Urinary bladder (tissue), 4 donors: ENCODE measurements around the gene LRRC8C. TPM values are rescaled to one million over a fixed set of nuclear protein-coding genes. Genes with fewer than 3 reads are reported as not detected.
A peak's percentile ranks its signal among the peaks of the same experiment; 100 is the strongest.

Experiments used
- DNase-seq: peaks from one replicate; pipeline ENCODE4 v3.0.0-alpha.2; 2015; ENCODE audit errors: extremely low spot score
- H3K27ac ChIP-seq: one replicate; pipeline ENCODE4 v1.5.1; 2013; ENCODE audit warnings: low read depth, mild to moderate bottlenecking, moderate library complexity
- H3K36me3 ChIP-seq: one replicate; pipeline ENCODE4 v1.6.1; 2013; ENCODE audit warnings: mild to moderate bottlenecking, moderate library complexity; ENCODE audit not compliant: insufficient read depth
- H3K4me1 ChIP-seq: one replicate; pipeline ENCODE4 v1.6.1; 2013; ENCODE audit warnings: mild to moderate bottlenecking, moderate library complexity; ENCODE audit not compliant: insufficient read depth
- H3K4me3 ChIP-seq: one replicate; pipeline ENCODE4 v1.5.1; 2013; ENCODE audit warnings: low read depth, low read length
- WGBS: extraction: QIAGEN DNeasy Blood & Tissue Kit; methylation state at CpG from one replicate; pipeline ENCODE4 v1.1.7; 2013; 5-methylcytosine and 5-hydroxymethylcytosine counted together
- polyA plus RNA-seq: library from polyadenylated mRNA; stranded (reverse); fragments of 200-250 nt; gene quantifications from one replicate; pipeline ENCODE4 v1.2.3, GENCODE V29; 2013
- total RNA-seq: library from RNA; depleted of rRNA; stranded (reverse); fragments of >200 nt; gene quantifications from one replicate; pipeline ENCODE4 v1.2.3, GENCODE V29; 2014
- donor health status: healthy with polysubstance abuse.
- donor health status: healthy.

Gene LRRC8C
- total and polyA plus RNA-seq, 2 donors, result 4.2 to 12.3 TPM

DNA sequence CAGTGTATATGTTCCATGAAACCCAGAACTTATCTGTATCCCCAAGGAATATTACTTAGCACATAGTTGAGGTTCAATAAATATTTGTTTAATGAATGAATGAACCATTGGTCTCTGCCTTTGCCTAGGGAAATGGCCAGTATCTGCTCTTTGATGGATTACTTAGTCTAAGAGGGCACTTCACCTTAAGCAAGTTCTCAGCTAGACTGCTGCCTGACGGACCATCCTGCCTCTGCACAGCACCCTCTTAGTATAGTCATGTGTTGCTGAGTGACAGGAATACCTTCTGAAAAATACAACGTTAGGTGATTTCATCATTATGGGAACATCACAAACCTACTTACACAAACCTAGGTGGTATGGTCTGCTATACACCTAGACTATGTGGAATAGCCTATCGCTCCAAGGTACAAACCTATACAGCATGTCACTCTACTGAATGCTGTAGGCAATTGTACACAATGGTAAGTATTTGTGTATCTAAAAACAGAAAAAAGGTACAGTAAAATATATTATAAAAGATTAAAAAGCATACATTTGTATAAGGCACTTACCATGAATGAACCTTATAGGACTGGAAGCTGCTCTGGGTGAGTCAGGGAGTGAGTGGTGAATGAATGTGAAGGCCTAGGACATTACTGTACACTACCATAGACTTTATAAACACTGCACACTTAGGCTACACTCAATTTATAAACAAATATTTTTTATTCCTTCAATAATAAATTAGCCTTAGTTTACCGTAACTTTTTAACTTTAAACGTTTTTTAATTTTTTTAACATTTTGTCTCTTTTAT lies 104.2 kb downstream of the LRRC8C start:
- no peak overlapping the region for H3K27ac ChIP-seq
- no peak for DNase-seq
- no peaks in the 10 kb centered on the region for H3K36me3 ChIP-seq
- H3K4me1 ChIP-seq, result no peaks in the 10 kb centered on the region
- H3K4me3 ChIP-seq, result no peak overlapping the region
- WGBS, result 89% methylated on average over 5 of the region's 5 CpGs

GRCh38 chr1:89737985-89738510 lies 105.1 kb downstream of the LRRC8C start:
- Histone ChIP-seq H3K4me1 (no peaks in the 10 kb centered on the region), H3K27ac (no peak overlapping the region), H3K4me3 (no peak overlapping the region), H3K36me3 (no peaks in the 10 kb centered on the region)
- WGBS, result 87% methylated on average over 10 of the region's 10 CpGs
- DNase-seq, result no peak

DNA sequence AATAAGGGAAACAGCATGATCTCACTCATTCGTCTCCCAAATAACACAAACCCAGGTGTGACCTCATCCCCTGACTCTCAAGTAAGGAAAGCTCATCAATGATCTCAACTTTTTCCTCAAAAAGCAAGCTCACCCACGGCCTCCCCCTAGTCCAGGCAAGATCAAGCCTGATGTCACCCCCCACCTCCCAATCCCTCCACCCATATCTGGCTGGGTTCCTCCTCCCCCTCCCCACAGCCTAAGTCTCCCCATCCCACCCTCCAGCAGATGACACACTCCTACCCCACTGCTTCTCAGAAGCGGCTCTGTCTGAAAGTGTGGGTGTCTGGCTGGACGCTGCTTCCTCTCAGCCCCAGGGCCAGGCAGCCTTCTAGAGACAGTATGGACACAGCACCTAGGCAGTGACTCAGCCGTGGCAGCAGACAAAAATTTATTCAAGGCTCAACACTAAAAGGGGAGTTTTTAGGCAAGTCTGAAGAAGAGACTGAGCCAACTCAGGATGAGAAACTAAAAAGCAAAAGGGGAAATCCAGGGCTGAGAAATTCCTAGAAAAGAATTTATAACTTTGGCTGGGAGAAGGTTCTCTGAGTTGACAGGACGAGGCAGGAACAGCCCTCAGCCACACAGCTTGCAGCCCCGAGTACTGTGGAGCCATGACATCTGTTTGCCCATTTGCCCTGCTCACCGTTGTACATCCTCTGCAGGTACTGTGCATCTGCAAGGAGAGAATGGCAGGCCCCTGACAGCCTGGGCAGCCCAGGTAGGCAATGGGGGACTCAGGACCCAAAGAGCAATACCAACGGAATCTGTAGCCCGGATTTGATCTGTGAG lies 106.3 kb downstream of the LRRC8C start:
- Histone ChIP-seq H3K4me3 (no peak overlapping the region), H3K4me1 (no peaks in the 10 kb centered on the region), H3K27ac (peak overlapping the region; percentile 28), H3K36me3 (no peaks in the 10 kb centered on the region)
- no peak for DNase-seq
- WGBS, result 51% methylated on average over 10 of the region's 10 CpGs

GRCh38 chr1:89739844-89740216 lies 106.9 kb downstream of the LRRC8C start:
- no peak for DNase-seq
- Histone ChIP-seq H3K27ac (no peak overlapping the region), H3K4me1 (no peaks in the 10 kb centered on the region), H3K36me3 (no peaks in the 10 kb centered on the region), H3K4me3 (no peak overlapping the region)
- WGBS, result 86% methylated on average over 1 of the region's 1 CpG

DNA sequence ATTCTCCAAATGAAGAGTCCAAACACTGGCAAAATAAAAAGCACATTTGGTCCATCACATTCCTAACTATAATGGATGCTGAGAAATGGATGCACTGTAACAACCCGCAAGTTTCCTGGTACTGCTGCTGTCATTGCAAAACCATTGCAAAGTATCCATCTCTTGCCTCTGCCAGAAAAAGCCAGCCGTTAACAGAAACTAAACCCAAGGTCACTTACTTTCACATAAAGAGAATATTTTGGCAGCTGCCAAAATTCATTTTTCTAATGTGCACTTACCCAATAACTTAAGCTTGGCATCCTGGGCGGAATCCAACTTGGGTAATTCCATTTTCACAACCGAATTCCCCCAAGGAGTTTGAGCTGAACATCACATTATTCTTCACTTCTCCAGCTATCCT lies 110.9 kb downstream of the LRRC8C start:
- no peaks in the 10 kb centered on the region for H3K4me1 ChIP-seq
- WGBS, result 89% methylated on average over 4 of the region's 4 CpGs
- no peak overlapping the region for H3K27ac ChIP-seq
- H3K36me3 ChIP-seq, result no peaks in the 10 kb centered on the region
- no peak overlapping the region for H3K4me3 ChIP-seq
- no peak for DNase-seq

GRCh38 chr1:89746424-89747149 lies 113.7 kb downstream of the LRRC8C start:
- Histone ChIP-seq H3K36me3 (no peaks in the 10 kb centered on the region), H3K4me3 (no peak overlapping the region), H3K4me1 (no peaks in the 10 kb centered on the region), H3K27ac (no peak overlapping the region)
- DNase-seq, result no peak
- 51% methylated on average over 3 of the region's 4 CpGs for WGBS

DNA sequence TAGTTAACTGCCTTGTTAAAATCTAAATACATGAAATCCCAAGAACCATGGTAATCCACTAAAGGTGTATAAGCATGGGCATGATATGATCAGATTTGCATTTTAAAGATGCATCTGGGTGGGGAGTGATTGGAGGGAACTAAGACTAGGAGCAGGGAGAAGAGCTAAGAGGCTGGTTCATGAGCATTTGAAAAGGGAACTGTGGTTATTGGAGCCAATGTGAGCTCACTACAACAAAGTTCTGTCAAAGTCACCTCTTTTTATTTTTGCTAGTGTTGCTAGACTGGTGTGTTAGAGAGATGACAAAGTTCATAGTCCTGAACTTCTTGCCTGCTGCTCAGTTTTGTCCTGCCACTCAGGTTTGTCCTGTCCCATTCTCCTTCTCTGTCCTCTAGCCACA lies 120.8 kb downstream of the LRRC8C start:
- no peak overlapping the region for H3K4me3 ChIP-seq
- H3K36me3 ChIP-seq, result no peaks in the 10 kb centered on the region
- H3K4me1 ChIP-seq, result no peaks in the 10 kb centered on the region
- no peak overlapping the region for H3K27ac ChIP-seq
- no peak for DNase-seq

DNA sequence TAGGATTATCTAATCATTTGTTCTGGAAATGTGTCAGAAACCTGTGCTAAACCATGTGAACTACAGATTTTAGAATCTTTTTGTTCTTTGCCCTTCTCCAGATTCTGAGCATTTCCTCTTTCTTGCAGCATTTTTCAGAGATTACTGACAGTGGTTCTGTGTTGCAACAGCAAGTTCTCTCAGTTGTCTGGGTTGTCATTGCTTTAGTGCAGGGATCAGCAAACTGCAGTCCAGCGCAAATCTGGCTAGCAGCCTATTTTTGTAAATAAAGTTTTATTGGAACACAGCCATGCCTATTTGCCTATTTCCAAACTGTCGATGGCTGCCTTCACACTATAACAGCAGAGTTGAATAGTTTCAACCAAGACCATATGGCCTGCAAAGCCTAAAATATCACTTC lies 121.6 kb downstream of the LRRC8C start:
- Histone ChIP-seq H3K27ac (no peak overlapping the region), H3K4me1 (no peaks in the 10 kb centered on the region), H3K36me3 (no peaks in the 10 kb centered on the region), H3K4me3 (no peak overlapping the region)
- WGBS, result 77% methylated on average over 2 of the region's 2 CpGs
- no peak for DNase-seq

- DNase-seq, result no peak
- 88% methylated on average over 3 of the region's 3 CpGs for WGBS
- no peaks in the 10 kb centered on the region for H3K36me3 ChIP-seq
- H3K27ac ChIP-seq, result no peak overlapping the region
- no peak overlapping the region for H3K4me3 ChIP-seq
- H3K4me1 ChIP-seq, result no peaks in the 10 kb centered on the region
Observed at GRCh38 chr1:89755591-89755990, 122.7 kb downstream of the LRRC8C start.

- WGBS, result 23% methylated on average over 5 of the region's 5 CpGs
- no peak overlapping the region for H3K4me3 ChIP-seq
- no peak overlapping the region for H3K27ac ChIP-seq
- no peak for DNase-seq
- H3K36me3 ChIP-seq, result no peaks in the 10 kb centered on the region
- H3K4me1 ChIP-seq, result no peaks in the 10 kb centered on the region
Observed at GRCh38 chr1:89757532-89757931, 124.6 kb downstream of the LRRC8C start.

GRCh38 chr1:89758156-89758555 lies 125.2 kb downstream of the LRRC8C start:
- H3K36me3 ChIP-seq, result no peaks in the 10 kb centered on the region
- H3K27ac ChIP-seq, result no peak overlapping the region
- 61% methylated on average over 2 of the region's 2 CpGs for WGBS
- no peaks in the 10 kb centered on the region for H3K4me1 ChIP-seq
- no peak for DNase-seq
- no peak overlapping the region for H3K4me3 ChIP-seq

- no peak for DNase-seq
- H3K27ac ChIP-seq, result no peak overlapping the region
- no peak overlapping the region for H3K4me3 ChIP-seq
- WGBS, result 69% methylated on average over 2 of the region's 2 CpGs
- H3K4me1 ChIP-seq, result no peaks in the 10 kb centered on the region
- no peaks in the 10 kb centered on the region for H3K36me3 ChIP-seq
Observed at GRCh38 chr1:89759036-89759435, 126.1 kb downstream of the LRRC8C start.

DNA sequence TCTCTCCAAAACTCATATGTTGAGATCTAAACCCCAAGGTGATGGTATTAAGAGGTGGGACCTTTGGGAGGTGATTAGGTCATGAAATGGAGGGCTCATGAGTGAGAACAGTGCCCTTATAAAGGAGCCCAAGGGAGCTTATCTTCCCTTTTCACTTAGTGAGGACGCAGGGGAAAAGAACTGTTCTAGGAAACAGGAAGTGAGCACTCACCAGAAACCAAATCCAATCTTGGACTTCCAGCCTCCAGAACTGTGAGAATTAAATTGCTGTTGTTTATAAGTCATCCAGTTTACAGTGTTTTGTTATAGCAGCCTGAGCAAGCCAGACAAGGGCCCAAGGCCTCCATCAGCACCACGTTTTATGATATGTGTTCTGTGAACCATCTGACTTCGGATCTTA lies 127.6 kb downstream of the LRRC8C start:
- Histone ChIP-seq H3K27ac (no peak overlapping the region), H3K36me3 (no peaks in the 10 kb centered on the region), H3K4me3 (no peak overlapping the region), H3K4me1 (no peaks in the 10 kb centered on the region)
- WGBS, result 88% methylated on average over 3 of the region's 3 CpGs
- DNase-seq, result no peak
